Vagina (tissue), 2 donors: Measurements from ENCODE around the gene TIGD2.

Experiments
- POLR2A ChIP-seq, 2 donors: fragments of 450-650 bp; IDR thresholded peaks; one replicate each; pipeline ENCODE4 v1.6.1; 2017; ENCODE audit warnings: antibody characterized with exemption in 2 of 2, mild to moderate bottlenecking in 2 of 2, moderate library complexity in 2 of 2
- POLR2AphosphoS5 ChIP-seq, 2 donors: sonication (generic); formaldehyde crosslinking; IDR thresholded peaks; one replicate each; pipeline ENCODE4 v1.9.0; 2017; ENCODE audit warnings: antibody characterized with exemption in 2 of 2, mild to moderate bottlenecking in 2 of 2, low read depth in 1 of 2; ENCODE audit not compliant: insufficient read depth in 1 of 2
- TF ChIP-seq, protein P1 (sequence below), 3 experiments: fragments of 450-650 bp in 2 of 3; fragments of 200-600 bp in 1 of 3; sonication (generic) in 1 of 3; IDR thresholded peaks; one replicate each; pipeline ENCODE4 v1.5.1; 2017 to 2019; ENCODE audit warnings: antibody characterized with exemption in 3 of 3, mild to moderate bottlenecking in 2 of 3, moderate library complexity in 2 of 3

DNA sequence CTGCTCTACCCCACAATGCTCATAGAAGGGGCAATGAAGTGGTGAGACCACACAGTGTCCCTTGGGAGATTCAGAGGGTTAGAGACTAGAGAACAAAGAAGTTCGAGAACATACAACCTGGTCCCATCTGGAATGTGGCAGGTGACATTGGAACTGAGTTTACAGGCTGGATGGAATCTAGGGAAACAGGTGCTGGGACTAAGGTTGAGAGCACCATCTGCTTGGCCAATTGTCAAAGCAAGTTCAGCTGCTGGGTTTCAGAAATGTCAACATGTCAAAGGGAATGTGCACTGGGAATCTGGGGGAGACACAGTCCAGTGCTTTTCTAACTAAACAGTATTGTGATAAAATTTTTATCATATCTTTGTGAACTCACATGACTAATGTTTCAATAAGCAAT is 38.4 kb upstream of the TIGD2 start:
- TF ChIP-seq, protein P1, sequence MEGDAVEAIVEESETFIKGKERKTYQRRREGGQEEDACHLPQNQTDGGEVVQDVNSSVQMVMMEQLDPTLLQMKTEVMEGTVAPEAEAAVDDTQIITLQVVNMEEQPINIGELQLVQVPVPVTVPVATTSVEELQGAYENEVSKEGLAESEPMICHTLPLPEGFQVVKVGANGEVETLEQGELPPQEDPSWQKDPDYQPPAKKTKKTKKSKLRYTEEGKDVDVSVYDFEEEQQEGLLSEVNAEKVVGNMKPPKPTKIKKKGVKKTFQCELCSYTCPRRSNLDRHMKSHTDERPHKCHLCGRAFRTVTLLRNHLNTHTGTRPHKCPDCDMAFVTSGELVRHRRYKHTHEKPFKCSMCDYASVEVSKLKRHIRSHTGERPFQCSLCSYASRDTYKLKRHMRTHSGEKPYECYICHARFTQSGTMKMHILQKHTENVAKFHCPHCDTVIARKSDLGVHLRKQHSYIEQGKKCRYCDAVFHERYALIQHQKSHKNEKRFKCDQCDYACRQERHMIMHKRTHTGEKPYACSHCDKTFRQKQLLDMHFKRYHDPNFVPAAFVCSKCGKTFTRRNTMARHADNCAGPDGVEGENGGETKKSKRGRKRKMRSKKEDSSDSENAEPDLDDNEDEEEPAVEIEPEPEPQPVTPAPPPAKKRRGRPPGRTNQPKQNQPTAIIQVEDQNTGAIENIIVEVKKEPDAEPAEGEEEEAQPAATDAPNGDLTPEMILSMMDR (IDR thresholded peaks at IDR 0.05): no peak
- TF ChIP-seq POLR2A (IDR thresholded peaks at IDR 0.05) (no peak), POLR2AphosphoS5 (IDR thresholded peaks at IDR 0.05; ENCODE audit: insufficient read depth in 1 of 2, low read depth in 1 of 2) (no peak)
